Type B pancreatic cell (in vitro differentiated cells): ENCODE data around the gene TMEM41B. TPM values are rescaled to one million over a fixed set of nuclear protein-coding genes. Genes with fewer than 3 reads are reported as not detected.
"Not testable (repeated sequence)": the region's sequence is repeated elsewhere in the genome, so short reads cannot be mapped to it uniquely, and the experiment has no call there.

Source experiments
- DNase-seq: peaks from one replicate; pipeline ENCODE4 v3.0.0; 2021; ENCODE audit warnings: mixed read lengths; ENCODE audit not compliant: unreplicated experiment; ENCODE audit errors: extremely low spot score
- H3K27ac Mint-ChIP-seq: 2 replicates; pipeline ENCODE4 v1.8.0; 2021; ENCODE audit warnings: mild to moderate bottlenecking, mixed read lengths
- H3K27me3 Mint-ChIP-seq: 2 replicates; pipeline ENCODE4 v1.8.0; 2021; ENCODE audit warnings: mixed read lengths
- H3K36me3 Mint-ChIP-seq: 2 replicates; pipeline ENCODE4 v1.8.0; 2021; ENCODE audit warnings: mixed read lengths
- H3K4me1 Mint-ChIP-seq: one replicate; pipeline ENCODE4 v1.8.0; 2021; ENCODE audit warnings: mixed read lengths; ENCODE audit not compliant: unreplicated experiment
- H3K4me3 Mint-ChIP-seq: 2 replicates; pipeline ENCODE4 v1.8.0; 2021; ENCODE audit warnings: mild to moderate bottlenecking, mixed read lengths
- H3K9me3 Mint-ChIP-seq: 2 replicates; pipeline ENCODE4 v1.8.0; 2021; ENCODE audit warnings: mixed read lengths
- total RNA-seq: library from RNA; stranded (reverse); gene quantifications from 2 replicates; pipeline ENCODE4 v1.2.1, GENCODE V29; 2021; ENCODE audit warnings: low replicate concordance
- TF ChIP-seq, protein P1 (sequence below): fragments of 200-600 bp; sonication (generic); conservative IDR thresholded peaks from 2 replicates; pipeline ENCODE4 v1.5.0; 2021; ENCODE audit warnings: antibody characterized with exemption, mild to moderate bottlenecking

Gene TMEM41B
- total RNA-seq, 1 donor from 2014 or later, result 46.5 TPM

DNA sequence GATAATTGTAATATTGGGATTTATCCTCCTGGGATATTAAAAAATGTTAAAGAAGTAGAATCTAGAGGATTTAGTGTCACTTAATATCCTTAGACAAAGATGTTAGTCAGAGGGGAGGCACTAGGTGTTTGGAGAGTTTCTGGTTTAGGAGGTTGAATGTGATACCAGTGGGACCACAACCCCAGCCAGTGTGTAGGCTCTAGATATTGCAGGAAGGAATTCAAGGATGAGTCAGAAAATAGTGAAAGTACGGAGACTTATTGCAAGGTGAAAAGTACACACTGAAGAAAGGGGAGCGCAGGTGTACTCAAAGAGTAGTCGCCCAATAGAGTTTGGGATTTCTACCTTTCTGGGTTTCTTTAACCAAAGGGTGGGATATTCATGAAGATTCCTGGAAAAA, 5.7 kb upstream of the TMEM41B start:
- no peak overlapping the region for H3K4me3 Mint-ChIP-seq
- H3K27ac Mint-ChIP-seq, result no peak overlapping the region

DNA sequence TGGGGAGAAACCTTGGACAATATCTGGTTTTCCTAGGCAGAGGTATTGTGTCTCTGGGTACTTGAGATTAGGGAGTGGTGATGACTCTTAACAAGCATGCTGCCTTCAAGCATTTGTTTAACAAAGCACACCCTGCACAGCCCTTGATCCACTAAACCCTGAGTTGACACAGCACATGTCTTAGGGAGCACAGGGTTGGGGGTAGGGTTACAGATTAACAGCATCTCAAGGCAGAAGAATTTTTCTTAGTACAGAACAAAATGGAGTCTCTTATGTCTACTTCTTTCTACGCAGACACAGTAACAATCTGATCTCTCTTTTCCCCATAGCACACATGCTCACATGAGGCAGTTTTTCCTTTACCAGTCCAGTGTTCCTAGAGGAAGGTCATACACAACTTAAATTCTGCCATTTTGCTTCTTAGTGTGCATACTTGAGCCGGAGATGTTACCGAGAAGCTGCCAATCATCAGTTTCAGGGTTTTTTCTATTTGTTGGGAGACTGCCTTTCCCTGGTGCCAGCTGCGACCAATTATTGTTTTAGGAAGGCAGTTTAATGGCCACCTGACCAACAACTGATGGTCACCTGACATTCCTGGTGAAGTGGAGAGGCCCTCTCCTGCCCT, 5.1 kb upstream of the TMEM41B start:
- Mint-ChIP-seq H3K27ac (peak overlapping the region; percentile 90), H3K27me3 (peaks cover 11% of the 10 kb centered on the region), H3K4me1 (peaks cover 21% of the 10 kb centered on the region)
- H3K9me3 Mint-ChIP-seq, DNase-seq, H3K4me3 Mint-ChIP-seq, H3K36me3 Mint-ChIP-seq: not testable (repeated sequence)

More for the DNA sequence above, 5.7 kb upstream of the TMEM41B start:
- H3K9me3 Mint-ChIP-seq, result no peaks in the 10 kb centered on the region
- peaks cover 11% of the 10 kb centered on the region for H3K27me3 Mint-ChIP-seq
- no peaks in the 10 kb centered on the region for H3K36me3 Mint-ChIP-seq
- DNase-seq, result no peak
- TF ChIP-seq, protein P1, sequence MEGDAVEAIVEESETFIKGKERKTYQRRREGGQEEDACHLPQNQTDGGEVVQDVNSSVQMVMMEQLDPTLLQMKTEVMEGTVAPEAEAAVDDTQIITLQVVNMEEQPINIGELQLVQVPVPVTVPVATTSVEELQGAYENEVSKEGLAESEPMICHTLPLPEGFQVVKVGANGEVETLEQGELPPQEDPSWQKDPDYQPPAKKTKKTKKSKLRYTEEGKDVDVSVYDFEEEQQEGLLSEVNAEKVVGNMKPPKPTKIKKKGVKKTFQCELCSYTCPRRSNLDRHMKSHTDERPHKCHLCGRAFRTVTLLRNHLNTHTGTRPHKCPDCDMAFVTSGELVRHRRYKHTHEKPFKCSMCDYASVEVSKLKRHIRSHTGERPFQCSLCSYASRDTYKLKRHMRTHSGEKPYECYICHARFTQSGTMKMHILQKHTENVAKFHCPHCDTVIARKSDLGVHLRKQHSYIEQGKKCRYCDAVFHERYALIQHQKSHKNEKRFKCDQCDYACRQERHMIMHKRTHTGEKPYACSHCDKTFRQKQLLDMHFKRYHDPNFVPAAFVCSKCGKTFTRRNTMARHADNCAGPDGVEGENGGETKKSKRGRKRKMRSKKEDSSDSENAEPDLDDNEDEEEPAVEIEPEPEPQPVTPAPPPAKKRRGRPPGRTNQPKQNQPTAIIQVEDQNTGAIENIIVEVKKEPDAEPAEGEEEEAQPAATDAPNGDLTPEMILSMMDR, result no peak
- peaks cover 17% of the 10 kb centered on the region for H3K4me1 Mint-ChIP-seq

DNA sequence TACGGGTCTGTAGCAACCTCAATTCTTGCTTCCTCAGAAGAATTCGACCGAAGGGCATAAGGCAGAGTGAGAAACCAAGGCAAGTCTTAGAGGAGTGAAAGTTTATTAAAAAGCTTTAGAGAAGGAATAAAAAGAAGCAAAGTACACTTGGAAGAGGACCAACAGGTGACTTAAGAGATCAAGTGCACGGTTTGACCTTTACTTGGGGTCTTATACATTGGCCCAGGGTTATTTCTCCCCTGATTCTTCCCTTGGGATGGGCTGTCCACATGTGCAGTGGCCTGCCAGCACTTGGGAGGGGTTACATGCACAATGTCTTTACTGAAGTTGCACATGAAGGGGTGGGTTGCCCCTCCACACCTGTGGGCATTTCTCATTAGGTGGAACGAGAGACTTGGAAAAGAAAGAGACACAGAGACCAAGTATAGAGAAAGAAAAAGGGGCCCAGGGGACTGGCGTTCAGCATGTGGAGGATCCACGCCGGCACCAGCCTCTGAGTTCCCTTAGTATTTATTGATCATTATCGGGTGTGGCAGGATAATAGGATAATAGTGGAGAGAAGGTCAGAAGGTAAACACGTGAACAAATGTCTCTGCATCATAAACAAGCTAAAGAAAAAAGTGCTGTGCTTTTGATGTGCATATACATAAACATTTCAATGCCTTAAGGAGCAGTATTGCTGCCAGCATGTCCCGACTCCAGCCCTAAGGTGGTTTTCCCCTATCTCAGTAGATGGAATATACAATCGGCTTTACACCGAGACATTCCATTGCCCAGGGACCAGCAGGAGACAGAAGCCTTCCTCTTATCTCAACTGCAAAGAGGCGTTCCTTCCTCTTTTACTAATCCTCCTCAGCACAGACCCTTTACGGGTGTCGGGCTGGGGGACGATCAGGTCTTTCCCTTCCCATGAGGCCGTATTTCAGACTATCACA, 4.3 kb upstream of the TMEM41B start:
- H3K4me3 Mint-ChIP-seq, result peak overlapping the region; percentile 50
- H3K4me1 Mint-ChIP-seq, result peaks cover 21% of the 10 kb centered on the region
- not testable (repeated sequence) for H3K36me3 Mint-ChIP-seq, H3K9me3 Mint-ChIP-seq, DNase-seq
- H3K27ac Mint-ChIP-seq, result peak overlapping the region; percentile 90
- H3K27me3 Mint-ChIP-seq, result peaks cover 11% of the 10 kb centered on the region

DNA sequence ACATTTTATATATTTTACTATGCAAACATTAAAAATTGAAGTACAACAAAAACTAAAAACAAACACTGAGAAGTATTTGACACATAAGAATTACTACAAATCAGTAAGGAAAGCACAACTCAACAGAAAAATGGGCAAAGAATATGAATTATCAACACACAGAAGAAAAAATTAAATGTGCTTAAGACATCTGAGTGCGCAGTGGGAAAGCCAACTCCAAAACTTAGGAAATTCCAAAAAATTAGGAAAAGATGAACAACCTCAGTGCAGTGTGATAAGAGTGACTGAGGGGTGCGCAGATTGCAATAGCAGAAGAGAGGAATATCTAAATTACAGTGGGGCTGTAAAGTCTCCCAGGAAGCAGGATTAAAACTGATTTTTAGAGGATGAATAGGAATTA, 1.9 kb upstream of the TMEM41B start:
- Mint-ChIP-seq H3K4me1 (peaks cover 38% of the 10 kb centered on the region), H3K4me3 (no peak overlapping the region), H3K27me3 (peaks cover 11% of the 10 kb centered on the region), H3K27ac (no peak overlapping the region), H3K36me3 (peaks cover 8% of the 10 kb centered on the region), H3K9me3 (no peaks in the 10 kb centered on the region)
- no peak for DNase-seq
- TF ChIP-seq, protein P1, result no peak

DNA sequence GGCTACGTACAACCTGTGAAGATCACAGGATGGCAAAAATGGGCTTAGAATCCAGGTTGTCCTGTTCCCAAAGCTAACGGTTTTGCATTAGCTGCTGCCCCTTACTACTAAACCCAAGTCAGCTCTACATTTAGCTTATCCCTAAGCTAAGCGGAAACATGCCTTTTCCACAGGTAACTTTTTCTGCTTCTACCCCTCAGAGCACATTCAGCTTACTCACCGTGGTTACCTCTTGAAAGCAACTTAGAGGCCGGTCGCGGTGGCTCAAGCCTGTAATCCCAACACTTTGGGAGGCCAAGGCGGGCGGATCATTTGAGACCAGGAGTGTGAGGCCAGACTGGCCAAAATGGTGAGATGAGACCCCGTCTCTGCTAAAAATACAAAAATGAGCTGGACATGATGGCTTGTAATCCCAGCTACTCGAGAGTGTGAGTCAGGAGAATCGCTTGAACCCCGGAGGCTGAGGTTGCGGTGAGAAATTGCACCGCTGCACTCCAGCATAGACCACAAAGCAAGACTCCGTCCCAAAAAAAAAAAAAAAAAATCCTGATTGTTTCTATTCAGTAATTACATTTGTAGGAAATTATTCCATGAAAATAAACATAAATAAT, 790 bp upstream of the TMEM41B start:
- Mint-ChIP-seq H3K27ac (peak overlapping the region; percentile 98), H3K9me3 (peaks cover 4% of the 10 kb centered on the region), H3K27me3 (peaks cover 11% of the 10 kb centered on the region), H3K4me1 (peaks cover 43% of the 10 kb centered on the region), H3K4me3 (peak overlapping the region; percentile 97), H3K36me3 (peaks cover 14% of the 10 kb centered on the region)
- TF ChIP-seq, protein P1, result no peak
- DNase-seq, result no peak

DNA sequence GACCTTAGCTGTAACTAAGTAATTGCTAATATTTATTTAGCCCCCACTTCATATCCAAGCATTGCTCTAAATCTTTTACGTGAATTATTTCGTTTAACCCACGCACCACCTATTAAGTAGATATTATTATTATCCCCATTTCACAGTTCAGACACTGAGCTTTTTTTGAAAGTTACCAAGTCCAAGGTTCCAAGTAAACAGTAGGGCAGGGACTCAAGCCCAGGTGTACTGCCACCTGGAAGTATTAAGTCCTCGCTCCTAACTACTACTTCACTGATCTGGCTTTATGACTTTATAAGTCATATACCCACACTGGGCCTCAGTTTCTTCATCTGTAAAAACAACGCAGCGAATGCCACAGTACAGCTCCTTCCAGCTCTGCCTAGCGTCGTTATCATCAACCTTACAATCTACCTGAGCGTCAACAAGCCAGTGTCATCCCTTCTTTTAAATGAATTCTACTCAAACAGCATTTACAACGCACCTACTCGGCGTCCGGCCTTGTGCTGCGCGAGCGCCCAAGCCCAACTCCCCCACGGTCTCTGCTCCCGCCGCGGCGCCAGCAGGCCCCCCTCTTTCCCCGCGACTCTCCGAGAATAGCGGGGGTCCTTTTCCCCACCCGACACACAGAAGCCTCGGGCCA, 624 bp downstream of the TMEM41B start:
- Mint-ChIP-seq H3K4me1 (peaks cover 35% of the 10 kb centered on the region), H3K4me3 (peak overlapping the region; percentile 97), H3K36me3 (peaks cover 14% of the 10 kb centered on the region), H3K9me3 (peaks cover 4% of the 10 kb centered on the region), H3K27ac (peak overlapping the region; percentile 98), H3K27me3 (peaks cover 6% of the 10 kb centered on the region)
- TF ChIP-seq, protein P1, result no peak
- no peak for DNase-seq
